ENCODE measurements around the gene PDE11A. TPM values are rescaled to one million over a fixed set of nuclear protein-coding genes. Genes with fewer than 3 reads are reported as not detected.

Gene PDE11A
- total and polyA plus RNA-seq, 2 experiments from 2014 or later = 0.08 to 0.73 TPM

DNA sequence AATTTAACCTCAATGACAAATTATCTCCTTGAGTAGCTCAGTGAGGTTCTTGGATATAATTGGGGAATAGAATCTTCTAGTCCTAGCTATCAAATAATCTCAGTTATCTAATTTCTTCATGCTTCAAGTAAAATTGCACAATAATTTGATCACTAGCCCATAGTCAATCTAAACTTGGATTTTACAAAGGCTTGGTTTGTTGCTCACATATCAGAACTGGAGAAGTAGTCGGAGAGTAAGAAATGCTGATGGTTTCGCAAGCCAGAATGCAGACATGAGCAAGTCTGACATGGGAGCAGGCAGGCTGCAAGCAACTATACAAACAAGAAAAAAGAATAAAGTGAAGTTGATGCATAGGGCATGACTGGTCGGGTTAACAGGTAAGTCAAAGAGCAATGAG lies 11.7 kb upstream of the PDE11A start:
- no peaks in the 10 kb centered on the region for H3K27me3 Mint-ChIP-seq (ENCODE audit: insufficient read depth, low read depth, poor library complexity)
- H3K36me3 Mint-ChIP-seq (ENCODE audit: low read depth) = no peaks in the 10 kb centered on the region
- H3K27me3 ChIP-seq (ENCODE audit: insufficient read depth) = no peaks in the 10 kb centered on the region
- H3K27ac Mint-ChIP-seq = no peak overlapping the region
- peaks cover 12% of the 10 kb centered on the region for H3K4me1 ChIP-seq (ENCODE audit: insufficient read depth)
- no peaks in the 10 kb centered on the region for H3K9me2 ChIP-seq (ENCODE audit: insufficient read depth)
- H4K20me1 ChIP-seq (replicated peaks; ENCODE audit: insufficient read depth) = no peaks in the 10 kb centered on the region
- no peaks in the 10 kb centered on the region; the same call in 2 of the 3 replicates for H3K9me3 Mint-ChIP-seq
- ATAC-seq = no peak
- no peaks in the 10 kb centered on the region for H3F3A ChIP-seq (replicated peaks; ENCODE audit: low read depth)
- peaks cover 6% of the 10 kb centered on the region for H3K4me1 Mint-ChIP-seq
- no peak overlapping the region for H3K4me2 ChIP-seq
- no peak overlapping the region for H3K4me3 Mint-ChIP-seq
- no peak overlapping the region for H3K4me3 ChIP-seq
- no peaks in the 10 kb centered on the region for H3K36me3 ChIP-seq (ENCODE audit: insufficient read depth)
- H2AFZ ChIP-seq = no peak overlapping the region
- no peaks in the 10 kb centered on the region for H3K79me2 ChIP-seq (replicated peaks; ENCODE audit: insufficient read depth)
- no peak overlapping the region for H3K27ac ChIP-seq (ENCODE audit: low read depth)
- DNase-seq (ENCODE audit: low spot score) = no peak
- TF ChIP-seq EZH2 (IDR thresholded peaks at IDR 0.05; ENCODE audit: low read depth, unreplicated experiment) = no peak
- no peak for TF ChIP-seq ZNF114 (CRISPR knock-in tag; IDR thresholded peaks at IDR 0.05)
- TF ChIP-seq, protein P1, sequence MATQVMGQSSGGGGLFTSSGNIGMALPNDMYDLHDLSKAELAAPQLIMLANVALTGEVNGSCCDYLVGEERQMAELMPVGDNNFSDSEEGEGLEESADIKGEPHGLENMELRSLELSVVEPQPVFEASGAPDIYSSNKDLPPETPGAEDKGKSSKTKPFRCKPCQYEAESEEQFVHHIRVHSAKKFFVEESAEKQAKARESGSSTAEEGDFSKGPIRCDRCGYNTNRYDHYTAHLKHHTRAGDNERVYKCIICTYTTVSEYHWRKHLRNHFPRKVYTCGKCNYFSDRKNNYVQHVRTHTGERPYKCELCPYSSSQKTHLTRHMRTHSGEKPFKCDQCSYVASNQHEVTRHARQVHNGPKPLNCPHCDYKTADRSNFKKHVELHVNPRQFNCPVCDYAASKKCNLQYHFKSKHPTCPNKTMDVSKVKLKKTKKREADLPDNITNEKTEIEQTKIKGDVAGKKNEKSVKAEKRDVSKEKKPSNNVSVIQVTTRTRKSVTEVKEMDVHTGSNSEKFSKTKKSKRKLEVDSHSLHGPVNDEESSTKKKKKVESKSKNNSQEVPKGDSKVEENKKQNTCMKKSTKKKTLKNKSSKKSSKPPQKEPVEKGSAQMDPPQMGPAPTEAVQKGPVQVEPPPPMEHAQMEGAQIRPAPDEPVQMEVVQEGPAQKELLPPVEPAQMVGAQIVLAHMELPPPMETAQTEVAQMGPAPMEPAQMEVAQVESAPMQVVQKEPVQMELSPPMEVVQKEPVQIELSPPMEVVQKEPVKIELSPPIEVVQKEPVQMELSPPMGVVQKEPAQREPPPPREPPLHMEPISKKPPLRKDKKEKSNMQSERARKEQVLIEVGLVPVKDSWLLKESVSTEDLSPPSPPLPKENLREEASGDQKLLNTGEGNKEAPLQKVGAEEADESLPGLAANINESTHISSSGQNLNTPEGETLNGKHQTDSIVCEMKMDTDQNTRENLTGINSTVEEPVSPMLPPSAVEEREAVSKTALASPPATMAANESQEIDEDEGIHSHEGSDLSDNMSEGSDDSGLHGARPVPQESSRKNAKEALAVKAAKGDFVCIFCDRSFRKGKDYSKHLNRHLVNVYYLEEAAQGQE (IDR thresholded peaks at IDR 0.05; ENCODE audit: unreplicated experiment) = no peak
- no peak for TF ChIP-seq STAT1 (IDR thresholded peaks at IDR 0.05; ENCODE audit: unreplicated experiment)
- TF ChIP-seq, protein P2, sequence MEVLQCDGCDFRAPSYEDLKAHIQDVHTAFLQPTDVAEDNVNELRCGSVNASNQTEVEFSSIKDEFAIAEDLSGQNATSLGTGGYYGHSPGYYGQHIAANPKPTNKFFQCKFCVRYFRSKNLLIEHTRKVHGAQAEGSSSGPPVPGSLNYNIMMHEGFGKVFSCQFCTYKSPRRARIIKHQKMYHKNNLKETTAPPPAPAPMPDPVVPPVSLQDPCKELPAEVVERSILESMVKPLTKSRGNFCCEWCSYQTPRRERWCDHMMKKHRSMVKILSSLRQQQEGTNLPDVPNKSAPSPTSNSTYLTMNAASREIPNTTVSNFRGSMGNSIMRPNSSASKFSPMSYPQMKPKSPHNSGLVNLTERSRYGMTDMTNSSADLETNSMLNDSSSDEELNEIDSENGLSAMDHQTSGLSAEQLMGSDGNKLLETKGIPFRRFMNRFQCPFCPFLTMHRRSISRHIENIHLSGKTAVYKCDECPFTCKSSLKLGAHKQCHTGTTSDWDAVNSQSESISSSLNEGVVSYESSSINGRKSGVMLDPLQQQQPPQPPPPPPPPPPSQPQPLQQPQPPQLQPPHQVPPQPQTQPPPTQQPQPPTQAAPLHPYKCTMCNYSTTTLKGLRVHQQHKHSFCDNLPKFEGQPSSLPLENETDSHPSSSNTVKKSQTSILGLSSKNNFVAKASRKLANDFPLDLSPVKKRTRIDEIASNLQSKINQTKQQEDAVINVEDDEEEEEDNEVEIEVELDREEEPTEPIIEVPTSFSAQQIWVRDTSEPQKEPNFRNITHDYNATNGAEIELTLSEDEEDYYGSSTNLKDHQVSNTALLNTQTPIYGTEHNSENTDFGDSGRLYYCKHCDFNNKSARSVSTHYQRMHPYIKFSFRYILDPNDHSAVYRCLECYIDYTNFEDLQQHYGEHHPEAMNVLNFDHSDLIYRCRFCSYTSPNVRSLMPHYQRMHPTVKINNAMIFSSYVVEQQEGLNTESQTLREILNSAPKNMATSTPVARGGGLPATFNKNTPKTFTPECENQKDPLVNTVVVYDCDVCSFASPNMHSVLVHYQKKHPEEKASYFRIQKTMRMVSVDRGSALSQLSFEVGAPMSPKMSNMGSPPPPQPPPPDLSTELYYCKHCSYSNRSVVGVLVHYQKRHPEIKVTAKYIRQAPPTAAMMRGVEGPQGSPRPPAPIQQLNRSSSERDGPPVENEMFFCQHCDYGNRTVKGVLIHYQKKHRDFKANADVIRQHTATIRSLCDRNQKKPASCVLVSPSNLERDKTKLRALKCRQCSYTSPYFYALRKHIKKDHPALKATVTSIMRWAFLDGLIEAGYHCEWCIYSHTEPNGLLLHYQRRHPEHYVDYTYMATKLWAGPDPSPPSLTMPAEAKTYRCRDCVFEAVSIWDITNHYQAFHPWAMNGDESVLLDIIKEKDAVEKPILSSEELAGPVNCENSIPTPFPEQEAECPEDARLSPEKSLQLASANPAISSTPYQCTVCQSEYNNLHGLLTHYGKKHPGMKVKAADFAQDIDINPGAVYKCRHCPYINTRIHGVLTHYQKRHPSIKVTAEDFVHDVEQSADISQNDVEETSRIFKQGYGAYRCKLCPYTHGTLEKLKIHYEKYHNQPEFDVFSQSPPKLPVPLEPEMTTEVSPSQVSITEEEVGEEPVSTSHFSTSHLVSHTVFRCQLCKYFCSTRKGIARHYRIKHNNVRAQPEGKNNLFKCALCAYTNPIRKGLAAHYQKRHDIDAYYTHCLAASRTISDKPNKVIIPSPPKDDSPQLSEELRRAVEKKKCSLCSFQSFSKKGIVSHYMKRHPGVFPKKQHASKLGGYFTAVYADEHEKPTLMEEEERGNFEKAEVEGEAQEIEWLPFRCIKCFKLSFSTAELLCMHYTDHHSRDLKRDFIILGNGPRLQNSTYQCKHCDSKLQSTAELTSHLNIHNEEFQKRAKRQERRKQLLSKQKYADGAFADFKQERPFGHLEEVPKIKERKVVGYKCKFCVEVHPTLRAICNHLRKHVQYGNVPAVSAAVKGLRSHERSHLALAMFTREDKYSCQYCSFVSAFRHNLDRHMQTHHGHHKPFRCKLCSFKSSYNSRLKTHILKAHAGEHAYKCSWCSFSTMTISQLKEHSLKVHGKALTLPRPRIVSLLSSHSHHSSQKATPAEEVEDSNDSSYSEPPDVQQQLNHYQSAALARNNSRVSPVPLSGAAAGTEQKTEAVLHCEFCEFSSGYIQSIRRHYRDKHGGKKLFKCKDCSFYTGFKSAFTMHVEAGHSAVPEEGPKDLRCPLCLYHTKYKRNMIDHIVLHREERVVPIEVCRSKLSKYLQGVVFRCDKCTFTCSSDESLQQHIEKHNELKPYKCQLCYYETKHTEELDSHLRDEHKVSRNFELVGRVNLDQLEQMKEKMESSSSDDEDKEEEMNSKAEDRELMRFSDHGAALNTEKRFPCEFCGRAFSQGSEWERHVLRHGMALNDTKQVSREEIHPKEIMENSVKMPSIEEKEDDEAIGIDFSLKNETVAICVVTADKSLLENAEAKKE (CRISPR knock-in tag; IDR thresholded peaks at IDR 0.05) = no peak
